Measurements from ENCODE around the gene LHFPL4. TPM values are rescaled to one million over a fixed set of nuclear protein-coding genes. Genes with fewer than 3 reads are reported as not detected.

LHFPL4 gene
- total and polyA plus RNA-seq, 9 of the 15 experiments (the other 6 are each of a cell fraction or from before 2014, with no cell fraction given) = not detected

DNA sequence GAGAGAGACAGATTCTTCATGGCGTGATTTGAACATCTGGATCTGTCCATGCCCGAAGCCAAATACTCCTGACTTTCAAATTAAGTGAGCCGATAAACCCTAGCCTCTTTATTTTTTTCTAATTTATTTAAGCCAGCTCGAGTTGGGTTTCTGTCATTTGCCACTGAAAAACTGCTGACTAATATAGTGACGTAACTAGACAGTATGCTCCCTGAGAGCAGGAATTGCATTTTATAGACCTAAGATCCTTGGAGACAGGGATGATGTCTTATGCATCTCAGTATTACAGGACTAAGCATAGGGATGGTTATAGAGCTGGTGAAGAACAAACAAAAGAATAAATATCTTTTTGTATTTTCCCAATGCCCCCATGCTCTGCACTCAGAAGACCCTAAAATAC is 4.6 kb downstream of the LHFPL4 start (continued):
- TF ChIP-seq TEAD2 (tag; IDR thresholded peaks at IDR 0.05) = no peak
- no peak for TF ChIP-seq CREB1 (IDR thresholded peaks at IDR 0.05)
- TF ChIP-seq CREB1 (CRISPR knock-in tag; IDR thresholded peaks at IDR 0.05) = no peak
- no peak for TF ChIP-seq CXXC5 (CRISPR knock-in tag; IDR thresholded peaks at IDR 0.05)
- no peak for TF ChIP-seq MYC (IDR thresholded peaks at IDR 0.05; ENCODE audit: low read depth, low read length)
- TF ChIP-seq MYC (CRISPR knock-in tag; IDR thresholded peaks at IDR 0.05; ENCODE audit: borderline replicate concordance, low read depth) = no peak
- no peak for TF ChIP-seq ZNF217 (CRISPR knock-in tag; IDR thresholded peaks at IDR 0.05)
- no peak for TF ChIP-seq CC2D1A (IDR thresholded peaks at IDR 0.05)
- TF ChIP-seq, protein P1, sequence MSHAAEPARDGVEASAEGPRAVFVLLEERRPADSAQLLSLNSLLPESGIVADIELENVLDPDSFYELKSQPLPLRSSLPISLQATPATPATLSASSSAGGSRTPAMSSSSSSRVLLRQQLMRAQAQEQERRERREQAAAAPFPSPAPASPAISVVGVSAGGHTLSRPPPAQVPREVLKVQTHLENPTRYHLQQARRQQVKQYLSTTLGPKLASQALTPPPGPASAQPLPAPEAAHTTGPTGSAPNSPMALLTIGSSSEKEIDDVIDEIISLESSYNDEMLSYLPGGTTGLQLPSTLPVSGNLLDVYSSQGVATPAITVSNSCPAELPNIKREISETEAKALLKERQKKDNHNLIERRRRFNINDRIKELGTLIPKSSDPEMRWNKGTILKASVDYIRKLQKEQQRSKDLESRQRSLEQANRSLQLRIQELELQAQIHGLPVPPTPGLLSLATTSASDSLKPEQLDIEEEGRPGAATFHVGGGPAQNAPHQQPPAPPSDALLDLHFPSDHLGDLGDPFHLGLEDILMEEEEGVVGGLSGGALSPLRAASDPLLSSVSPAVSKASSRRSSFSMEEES (CRISPR knock-in tag; IDR thresholded peaks at IDR 0.05) = no peak
- no peak for TF ChIP-seq PHF20 (IDR thresholded peaks at IDR 0.05; ENCODE audit: partially characterized antibody)
- TF ChIP-seq MAZ (CRISPR knock-in tag; conservative IDR thresholded peaks at IDR 0.05 in 1 of 2, IDR thresholded peaks at IDR 0.05 in 1 of 2) = no peak
- no peak for TF ChIP-seq ZNF324 (CRISPR knock-in tag; IDR thresholded peaks at IDR 0.05)
- TF ChIP-seq ATF7 (IDR thresholded peaks at IDR 0.05) = no peak; the same call in 1 of the 2 replicates
- peak in 1 of 2 experiments; percentile 53; a peak in 2 of 4 replicates for TF ChIP-seq TRIM24 (IDR thresholded peaks at IDR 0.05)
- TF ChIP-seq RBM25 (IDR thresholded peaks at IDR 0.05; ENCODE audit: low read depth, low read length, severe bottlenecking) = no peak
- TF ChIP-seq KLF16 (IDR thresholded peaks at IDR 0.05) = no peak
- TF ChIP-seq GATA2 (CRISPR knock-in tag; IDR thresholded peaks at IDR 0.05) = no peak
- TF ChIP-seq ZNF197 (CRISPR knock-in tag; IDR thresholded peaks at IDR 0.05; ENCODE audit: low read depth) = no peak

All from K562 (cell line).